SK-N-SH (cell line): Measurements from ENCODE around the gene NFILZ.

Experiments
- CTCF ChIP-seq: fragments of 200-600 bp; sonication (generic); IDR thresholded peaks from 2 replicates; pipeline ENCODE4 v1.6.1; 2017; ENCODE audit warnings: antibody characterized with exemption, mild to moderate bottlenecking, moderate library complexity
- MAX ChIP-seq: IDR thresholded peaks from 2 replicates; pipeline ENCODE4 v1.4.0; 2012; ENCODE audit warnings: low read depth
- POLR2AphosphoS5 ChIP-seq: IDR thresholded peaks from 2 replicates; pipeline ENCODE4 v1.6.1; 2012; ENCODE audit warnings: low read depth, low read length
- REST ChIP-seq: IDR thresholded peaks from 2 replicates; pipeline ENCODE4 v1.6.1; 2012; ENCODE audit warnings: mild to moderate bottlenecking, low read depth, low read length, moderate library complexity
- TCF12 ChIP-seq: IDR thresholded peaks from 2 replicates; pipeline ENCODE4 v1.4.0; 2012
- TF ChIP-seq, protein P1 (sequence below): IDR thresholded peaks from 2 replicates; pipeline ENCODE4 v1.4.0; 2012; ENCODE audit warnings: low read depth, borderline replicate concordance

GRCh38 chr19:8640402-8641004, 10.1 kb downstream of the NFILZ start:
- TF ChIP-seq REST (no peak), CTCF (no peak), POLR2AphosphoS5 (no peak), TCF12 (no peak), MAX (no peak)
- TF ChIP-seq, protein P1, sequence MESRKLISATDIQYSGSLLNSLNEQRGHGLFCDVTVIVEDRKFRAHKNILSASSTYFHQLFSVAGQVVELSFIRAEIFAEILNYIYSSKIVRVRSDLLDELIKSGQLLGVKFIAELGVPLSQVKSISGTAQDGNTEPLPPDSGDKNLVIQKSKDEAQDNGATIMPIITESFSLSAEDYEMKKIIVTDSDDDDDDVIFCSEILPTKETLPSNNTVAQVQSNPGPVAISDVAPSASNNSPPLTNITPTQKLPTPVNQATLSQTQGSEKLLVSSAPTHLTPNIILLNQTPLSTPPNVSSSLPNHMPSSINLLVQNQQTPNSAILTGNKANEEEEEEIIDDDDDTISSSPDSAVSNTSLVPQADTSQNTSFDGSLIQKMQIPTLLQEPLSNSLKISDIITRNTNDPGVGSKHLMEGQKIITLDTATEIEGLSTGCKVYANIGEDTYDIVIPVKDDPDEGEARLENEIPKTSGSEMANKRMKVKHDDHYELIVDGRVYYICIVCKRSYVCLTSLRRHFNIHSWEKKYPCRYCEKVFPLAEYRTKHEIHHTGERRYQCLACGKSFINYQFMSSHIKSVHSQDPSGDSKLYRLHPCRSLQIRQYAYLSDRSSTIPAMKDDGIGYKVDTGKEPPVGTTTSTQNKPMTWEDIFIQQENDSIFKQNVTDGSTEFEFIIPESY = no peak
